ENCODE results near the gene HIVEP3.

DNA sequence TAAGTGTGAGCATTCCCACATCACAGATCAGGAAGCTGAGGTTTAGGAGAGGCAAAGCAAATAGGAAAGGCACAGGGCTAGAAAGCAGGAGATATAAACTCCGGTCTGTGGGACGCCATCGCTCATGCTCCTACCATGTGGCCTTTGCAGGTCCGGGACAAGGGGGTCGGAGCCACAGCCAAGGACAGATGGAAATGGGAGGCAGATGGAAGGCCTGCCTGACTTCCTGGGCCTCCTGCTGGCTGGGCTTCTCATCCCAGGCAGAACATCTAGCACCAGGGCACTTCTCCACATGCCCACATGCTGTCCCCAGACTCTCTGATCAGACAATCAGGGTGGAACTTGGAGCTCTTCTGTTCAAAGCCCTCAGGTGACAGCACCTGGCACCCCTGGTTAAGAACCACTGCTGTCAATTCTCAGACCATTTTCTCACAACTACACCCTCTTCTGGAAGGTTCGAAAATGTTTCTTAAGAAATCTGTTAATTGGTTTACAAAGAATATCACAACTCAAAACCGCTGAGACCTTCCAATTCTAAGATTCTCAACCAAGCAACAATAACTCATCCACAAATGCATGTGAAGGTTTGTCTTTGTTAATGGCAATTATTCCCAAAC lies 260.9 kb downstream of the HIVEP3 start:
- TF ChIP-seq, protein P1, sequence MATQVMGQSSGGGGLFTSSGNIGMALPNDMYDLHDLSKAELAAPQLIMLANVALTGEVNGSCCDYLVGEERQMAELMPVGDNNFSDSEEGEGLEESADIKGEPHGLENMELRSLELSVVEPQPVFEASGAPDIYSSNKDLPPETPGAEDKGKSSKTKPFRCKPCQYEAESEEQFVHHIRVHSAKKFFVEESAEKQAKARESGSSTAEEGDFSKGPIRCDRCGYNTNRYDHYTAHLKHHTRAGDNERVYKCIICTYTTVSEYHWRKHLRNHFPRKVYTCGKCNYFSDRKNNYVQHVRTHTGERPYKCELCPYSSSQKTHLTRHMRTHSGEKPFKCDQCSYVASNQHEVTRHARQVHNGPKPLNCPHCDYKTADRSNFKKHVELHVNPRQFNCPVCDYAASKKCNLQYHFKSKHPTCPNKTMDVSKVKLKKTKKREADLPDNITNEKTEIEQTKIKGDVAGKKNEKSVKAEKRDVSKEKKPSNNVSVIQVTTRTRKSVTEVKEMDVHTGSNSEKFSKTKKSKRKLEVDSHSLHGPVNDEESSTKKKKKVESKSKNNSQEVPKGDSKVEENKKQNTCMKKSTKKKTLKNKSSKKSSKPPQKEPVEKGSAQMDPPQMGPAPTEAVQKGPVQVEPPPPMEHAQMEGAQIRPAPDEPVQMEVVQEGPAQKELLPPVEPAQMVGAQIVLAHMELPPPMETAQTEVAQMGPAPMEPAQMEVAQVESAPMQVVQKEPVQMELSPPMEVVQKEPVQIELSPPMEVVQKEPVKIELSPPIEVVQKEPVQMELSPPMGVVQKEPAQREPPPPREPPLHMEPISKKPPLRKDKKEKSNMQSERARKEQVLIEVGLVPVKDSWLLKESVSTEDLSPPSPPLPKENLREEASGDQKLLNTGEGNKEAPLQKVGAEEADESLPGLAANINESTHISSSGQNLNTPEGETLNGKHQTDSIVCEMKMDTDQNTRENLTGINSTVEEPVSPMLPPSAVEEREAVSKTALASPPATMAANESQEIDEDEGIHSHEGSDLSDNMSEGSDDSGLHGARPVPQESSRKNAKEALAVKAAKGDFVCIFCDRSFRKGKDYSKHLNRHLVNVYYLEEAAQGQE (IDR thresholded peaks at IDR 0.05; ENCODE audit: insufficient read depth in 1 of 2, low read depth in 2 of 2, low read length in 2 of 2), result no peak
- TF ChIP-seq SIN3A (IDR thresholded peaks at IDR 0.05; ENCODE audit: borderline replicate concordance, insufficient read depth, low read length), result no peak
- TF ChIP-seq POLR2AphosphoS5 (IDR thresholded peaks at IDR 0.05; ENCODE audit: low read depth, low read length), result no peak
